Dermis microvascular lymphatic vessel endothelial cell (primary cell): ENCODE results near the gene SLC17A6. TPM values are rescaled to one million over a fixed set of nuclear protein-coding genes. Genes with fewer than 3 reads are reported as not detected.

Source experiments
- DNase-seq, 2 donors: peaks; one replicate each; pipeline versions ENCODE4 v3.0.0 to v3.0.0-alpha.2; 2010; ENCODE audit warnings: low read depth in 2 of 2
- total RNA-seq: library from RNA; depleted of rRNA; stranded (reverse); fragments of >200 nt; gene quantifications from 2 replicates; pipeline ENCODE4 v1.2.1, GENCODE V29; 2014

The SLC17A6 gene
- total RNA-seq = not detected in 2 replicates

DNA sequence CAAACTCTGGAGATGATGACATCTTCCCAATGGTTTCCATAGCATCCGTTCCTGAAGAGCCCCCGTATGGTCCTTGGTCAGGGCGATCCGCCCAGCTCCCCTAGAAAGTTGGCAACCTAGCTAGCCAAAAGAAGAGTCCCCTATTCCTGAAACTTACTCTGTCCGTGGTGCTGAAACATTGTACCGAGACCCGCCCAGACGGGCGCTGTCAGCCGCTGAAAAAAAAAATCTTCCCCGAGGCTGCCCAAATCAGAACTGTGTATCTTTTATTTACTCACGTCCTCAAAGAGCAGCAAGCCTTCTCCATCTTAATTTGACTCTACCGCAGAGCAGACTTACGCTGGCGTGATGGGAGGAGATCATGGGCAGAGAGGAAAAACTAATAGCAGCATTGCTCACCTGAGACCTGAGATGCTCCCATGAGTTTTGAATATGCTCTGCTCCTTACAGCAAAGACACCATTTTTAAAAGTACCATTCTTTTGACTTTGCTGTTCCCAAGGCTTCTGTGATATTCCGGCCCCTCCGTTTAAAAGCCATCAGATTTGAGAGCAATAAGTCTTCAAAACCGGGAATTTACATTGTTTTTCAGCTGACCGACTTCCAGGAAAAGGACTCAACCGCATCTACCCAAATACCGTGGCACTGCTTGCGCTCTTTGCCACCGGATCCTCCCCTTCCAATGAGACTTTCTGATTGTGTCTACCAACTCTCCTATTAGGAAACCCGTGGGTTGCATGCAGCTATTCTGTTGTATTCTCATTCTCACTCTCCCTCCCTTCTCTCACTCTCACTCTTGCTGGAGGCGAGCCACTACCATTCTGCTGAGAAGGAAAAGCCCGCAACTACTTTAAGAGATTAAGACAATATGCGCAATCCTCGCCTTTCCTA lies at the start of gene SLC17A6:
SLC17A6 (plus strand) TSS at position 786 of the 890 bp plus-strand sequence. CDS start 153 bp downstream, outside the sequence.
- peak in 1 of 2 donors; percentile 29 for DNase-seq

GRCh38 chr11:22302368-22302767 lies 35.8 kb upstream of the SLC17A6 start:
- DNase-seq = no peak

GRCh38 chr11:22304337-22304961 lies 33.7 kb upstream of the SLC17A6 start:
- DNase-seq = peak; percentile 5 to 29

DNA sequence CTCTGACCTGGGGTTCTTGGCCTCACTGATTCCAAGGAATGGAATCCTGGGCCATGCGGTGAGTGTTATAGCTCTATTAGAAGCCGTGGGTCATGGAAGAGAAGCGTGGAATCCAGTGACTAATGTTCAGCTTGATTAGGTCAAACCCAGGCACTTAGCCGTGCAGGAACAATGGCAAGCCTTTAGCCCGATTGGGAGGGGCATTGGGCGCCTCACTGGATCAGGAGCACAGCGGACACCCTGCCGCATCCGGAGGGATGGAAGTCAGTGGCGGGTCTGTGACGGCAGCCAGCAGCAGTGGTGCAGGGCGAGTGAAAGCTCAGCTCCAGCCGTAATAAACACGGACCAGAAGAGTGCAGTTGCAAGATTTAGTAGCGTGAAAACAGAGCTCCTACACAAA lies 20.5 kb upstream of the SLC17A6 start:
- DNase-seq = no peak

DNA sequence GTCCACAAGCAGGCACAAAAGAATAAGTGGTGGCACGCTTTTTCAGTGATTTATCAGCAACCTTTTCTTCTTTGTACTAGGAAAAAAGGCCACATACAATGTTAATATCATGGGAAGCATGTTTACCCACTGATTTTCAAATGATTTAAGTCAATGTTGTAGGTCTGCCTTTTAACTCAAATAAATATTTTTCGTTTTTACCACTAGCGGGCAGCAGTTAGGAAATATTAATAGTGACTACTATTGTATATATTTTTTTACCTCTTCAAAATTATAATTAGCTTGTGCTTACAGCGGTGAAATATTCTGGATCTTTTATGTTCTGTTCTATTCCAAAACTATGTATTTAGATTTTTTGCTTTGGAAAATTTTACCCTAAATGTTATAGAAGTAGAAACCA lies 6.4 kb upstream of the SLC17A6 start:
- no peak for DNase-seq

GRCh38 chr11:22336587-22336986 lies 1.6 kb upstream of the SLC17A6 start:
- no peak for DNase-seq

DNA sequence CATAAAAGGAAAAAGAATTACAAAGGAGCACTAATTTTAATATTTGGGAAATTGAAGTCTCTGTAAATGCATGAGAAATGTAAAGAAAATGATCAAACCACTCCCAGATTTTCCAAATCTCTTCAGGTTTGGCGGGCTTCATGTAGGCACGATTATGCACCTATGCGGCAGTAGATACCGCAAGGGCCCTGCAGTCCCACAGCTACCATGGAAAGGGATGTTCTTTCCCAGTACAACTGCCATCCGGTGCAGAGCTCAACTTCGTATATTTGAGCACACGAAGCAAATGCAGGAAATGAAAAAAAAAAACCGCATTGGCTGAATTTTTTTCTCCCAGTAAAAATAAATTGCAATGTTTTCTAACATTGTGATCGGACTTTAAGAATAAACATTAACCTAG lies 1.4 kb downstream of the SLC17A6 start:
- DNase-seq = no peak

- DNase-seq = no peak
These were observed 2.1 kb downstream of the SLC17A6 start for GRCh38 chr11:22340235-22340634.

- no peak for DNase-seq
These were observed 2.8 kb downstream of the SLC17A6 start for GRCh38 chr11:22340701-22341587.

- no peak for DNase-seq
These were observed 3.4 kb downstream of the SLC17A6 start for GRCh38 chr11:22341588-22341931.

GRCh38 chr11:22342211-22343031 lies 4.2 kb downstream of the SLC17A6 start:
- DNase-seq = no peak

- DNase-seq = no peak
These were observed 4.8 kb downstream of the SLC17A6 start for GRCh38 chr11:22343032-22343324.

GRCh38 chr11:22343371-22344032 lies 5.3 kb downstream of the SLC17A6 start:
- no peak for DNase-seq

GRCh38 chr11:22344081-22344480 lies 5.9 kb downstream of the SLC17A6 start:
- DNase-seq = no peak

DNA sequence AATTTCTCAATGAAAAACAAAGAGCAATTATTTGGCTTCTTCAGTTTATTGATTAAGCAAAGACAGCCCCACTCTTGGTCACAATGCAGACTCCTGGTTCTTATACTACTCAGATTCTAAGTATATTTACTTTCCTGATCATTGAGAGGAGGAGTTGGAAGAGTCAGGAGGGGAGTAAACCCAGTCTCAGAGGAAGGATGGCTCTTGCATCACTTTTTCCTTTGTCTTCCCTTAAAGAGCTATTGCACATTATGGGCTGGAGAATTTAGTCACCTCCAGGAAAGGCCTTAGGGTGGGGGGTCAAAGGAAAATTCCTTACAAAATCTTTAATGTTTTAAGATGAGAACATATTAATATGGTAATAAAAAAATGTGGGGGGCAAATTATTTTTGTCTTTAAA lies 8.1 kb downstream of the SLC17A6 start:
- DNase-seq = no peak

DNA sequence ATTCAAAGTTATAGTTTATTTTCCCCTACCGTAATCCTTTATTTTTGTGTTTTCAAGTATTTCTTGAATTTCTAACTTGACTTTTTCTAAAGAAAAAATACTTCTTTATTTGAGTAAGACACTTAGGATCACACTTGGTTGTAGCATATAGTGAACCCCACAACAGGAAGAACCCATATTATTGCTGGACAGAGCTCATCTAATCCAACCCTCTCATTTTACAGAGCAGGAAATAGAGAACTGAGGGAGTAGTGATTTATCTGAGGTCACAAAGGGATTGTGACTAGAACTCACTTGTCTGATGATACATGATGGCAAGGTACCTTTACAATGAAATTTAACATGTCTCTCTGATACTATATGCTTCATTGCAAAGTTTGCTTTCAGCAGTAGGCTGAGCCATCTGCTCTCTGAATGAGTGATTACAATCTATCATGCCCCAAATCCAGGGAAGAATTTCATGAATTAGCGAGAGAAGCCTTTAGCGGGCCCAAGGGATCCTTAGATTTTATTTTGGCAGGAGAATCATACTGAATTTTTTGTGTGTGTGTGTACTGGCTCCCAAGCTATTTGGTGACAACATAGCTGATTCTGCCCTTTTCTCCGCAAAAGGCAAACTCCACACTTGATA lies 9.8 kb downstream of the SLC17A6 start:
- no peak for DNase-seq

DNA sequence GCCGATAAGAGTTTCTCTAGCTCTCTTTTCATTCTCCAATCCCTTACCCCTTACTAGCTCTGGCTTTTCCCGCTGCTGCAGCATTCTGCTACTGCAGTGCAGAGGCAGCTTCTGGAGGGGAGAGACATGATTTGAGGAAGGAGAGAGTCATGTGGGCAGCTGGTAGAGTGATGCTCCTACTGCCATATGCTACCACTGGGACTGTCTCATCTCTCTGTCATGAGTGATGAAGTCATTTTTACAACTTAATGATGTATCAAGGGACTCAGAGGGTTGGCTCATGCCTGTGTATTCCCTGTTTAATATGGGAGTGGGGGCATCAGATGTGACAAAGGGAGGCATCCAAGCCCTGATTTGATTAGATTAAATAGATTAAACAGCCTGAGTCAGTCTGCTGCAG lies 11.3 kb downstream of the SLC17A6 start:
- DNase-seq = no peak

DNA sequence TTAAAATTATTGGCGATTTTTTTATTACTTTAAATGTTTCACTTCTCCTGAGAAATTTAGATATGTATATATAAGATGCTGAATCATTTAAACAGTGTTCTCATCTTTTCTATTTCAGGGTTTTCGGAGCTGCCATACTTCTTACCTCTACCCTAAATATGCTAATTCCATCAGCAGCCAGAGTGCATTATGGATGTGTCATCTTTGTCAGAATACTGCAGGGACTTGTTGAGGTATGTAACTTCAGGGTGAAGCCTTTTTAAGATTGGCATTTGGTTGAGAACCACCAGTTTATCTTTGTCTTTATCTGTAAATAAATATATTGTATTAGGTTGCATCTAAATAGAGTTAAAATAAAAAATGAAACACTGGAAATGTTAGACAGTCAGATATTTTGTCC lies 21.1 kb downstream of the SLC17A6 start:
- no peak for DNase-seq

- no peak for DNase-seq
These were observed 33.0 kb downstream of the SLC17A6 start for GRCh38 chr11:22371160-22371559.

DNA sequence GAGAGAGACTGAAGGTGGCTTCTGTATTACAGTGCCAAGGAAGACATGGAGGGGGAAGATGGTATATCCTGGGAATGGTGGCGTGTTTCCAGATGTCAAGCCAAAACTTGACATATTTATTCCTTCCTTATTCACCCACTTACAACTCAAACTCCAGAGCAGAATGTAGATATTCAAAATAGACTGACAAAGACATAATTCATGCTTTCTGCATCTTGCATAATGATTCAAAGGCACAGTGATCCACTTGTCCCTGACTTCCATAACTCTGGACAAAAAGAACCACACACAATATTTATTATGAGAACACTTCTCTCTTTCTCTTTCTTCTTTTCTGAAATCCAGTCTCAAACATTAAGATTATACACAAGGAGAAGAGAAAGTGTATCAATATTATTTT lies 48.9 kb downstream of the SLC17A6 start:
- no peak for DNase-seq
